NCI-H524 treated with DMSO at 0.1 percent for 48 hours (cell line): Measurements from ENCODE around the gene SEC23B.
"Not testable (repeated sequence)": the region's sequence is repeated elsewhere in the genome, so short reads cannot be mapped to it uniquely, and the experiment has no call there.

ENCODE experiments used
- DNase-seq: peaks from one replicate; lab custom pipeline; 2025; lab: John Stamatoyannopoulos, UW

The SEC23B gene

DNA sequence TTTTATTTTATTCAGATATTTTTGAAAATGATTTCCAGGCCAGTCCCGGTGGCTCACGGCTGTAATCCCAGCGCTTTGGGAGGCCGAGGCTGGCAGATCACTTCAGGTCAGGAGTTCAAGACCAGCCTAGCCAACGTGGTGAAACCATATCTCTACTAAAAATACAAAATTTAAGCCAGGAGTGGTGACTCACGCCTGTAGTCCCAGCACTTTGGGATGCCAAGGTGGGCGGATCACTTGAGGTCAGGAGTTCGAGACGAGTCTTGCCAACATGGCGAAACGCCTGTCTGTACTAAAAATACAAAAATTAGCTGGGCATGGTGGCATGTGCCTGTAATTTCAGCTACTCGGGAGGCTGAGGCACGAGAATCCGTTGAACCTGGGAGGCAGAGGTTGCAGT, 19.0 kb downstream of the SEC23B start:
- not testable (repeated sequence) for DNase-seq

GRCh38 chr20:18527339-18527738, 19.6 kb downstream of the SEC23B start:
- no peak for DNase-seq

- DNase-seq = no peak
These were observed 20.1 kb downstream of the SEC23B start for GRCh38 chr20:18527836-18528235.

GRCh38 chr20:18529041-18529440, 21.3 kb downstream of the SEC23B start:
- DNase-seq = no peak

DNA sequence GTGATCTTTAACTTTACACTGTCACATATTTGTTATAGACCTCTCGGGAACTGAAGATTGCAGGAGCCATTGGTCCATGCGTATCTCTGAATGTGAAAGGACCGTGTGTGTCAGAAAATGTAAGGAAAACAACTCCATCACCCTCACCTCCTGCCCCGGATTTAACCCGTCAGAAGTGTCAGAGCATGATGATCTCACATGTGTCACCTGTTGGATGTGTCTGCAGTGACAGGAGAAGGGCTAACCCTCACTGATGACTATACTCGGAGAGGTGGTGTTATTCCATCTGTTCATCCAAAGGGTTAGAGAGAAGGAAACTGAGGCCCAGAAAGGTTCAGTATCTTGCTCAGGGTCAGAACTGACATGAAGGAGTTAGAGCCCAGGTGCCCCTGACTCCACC, 24.9 kb downstream of the SEC23B start:
- no peak for DNase-seq

DNA sequence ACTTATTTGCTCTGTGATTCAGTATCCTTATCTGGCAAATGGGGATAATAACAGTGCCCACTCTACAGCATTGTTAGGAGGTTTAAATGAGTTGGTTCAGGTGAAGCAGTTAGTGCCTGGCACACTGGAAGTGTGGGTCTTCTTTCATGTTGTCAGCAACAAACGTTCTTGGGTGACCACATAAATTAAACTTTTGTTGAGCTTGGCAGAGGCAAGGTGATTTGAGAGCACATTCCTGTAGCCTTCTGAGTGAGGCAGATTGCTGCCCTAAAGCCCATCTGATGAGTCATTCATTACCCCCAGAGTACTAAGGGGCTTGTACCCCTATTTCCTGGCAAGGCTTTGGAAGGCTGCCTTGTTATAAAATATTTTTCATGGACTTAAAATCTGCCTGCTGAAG, 25.8 kb downstream of the SEC23B start:
- DNase-seq = no peak

- no peak for DNase-seq
These were observed 26.4 kb downstream of the SEC23B start for GRCh38 chr20:18533978-18534644.

GRCh38 chr20:18537651-18538050, 29.9 kb downstream of the SEC23B start:
- no peak for DNase-seq

DNA sequence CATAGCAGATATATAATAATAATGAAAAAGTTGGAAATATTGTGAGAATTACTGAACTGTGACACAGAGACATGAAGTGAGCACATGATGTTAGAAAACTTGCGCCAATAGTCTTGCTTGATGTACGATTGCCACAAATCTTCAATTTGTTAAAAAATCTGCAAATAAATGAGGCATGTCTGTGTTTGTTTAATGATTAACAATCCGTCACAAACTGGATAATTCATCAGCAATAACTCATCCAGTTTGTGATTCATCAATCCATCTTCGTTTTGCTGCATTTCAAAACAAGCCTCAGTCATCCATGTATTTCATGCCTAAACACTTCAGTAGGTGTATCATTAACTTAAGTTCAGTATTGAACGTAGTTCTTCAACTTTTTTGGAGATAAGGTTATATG, 34.0 kb downstream of the SEC23B start:
- DNase-seq = no peak

GRCh38 chr20:18543216-18543615, 35.5 kb downstream of the SEC23B start:
- no peak for DNase-seq

DNA sequence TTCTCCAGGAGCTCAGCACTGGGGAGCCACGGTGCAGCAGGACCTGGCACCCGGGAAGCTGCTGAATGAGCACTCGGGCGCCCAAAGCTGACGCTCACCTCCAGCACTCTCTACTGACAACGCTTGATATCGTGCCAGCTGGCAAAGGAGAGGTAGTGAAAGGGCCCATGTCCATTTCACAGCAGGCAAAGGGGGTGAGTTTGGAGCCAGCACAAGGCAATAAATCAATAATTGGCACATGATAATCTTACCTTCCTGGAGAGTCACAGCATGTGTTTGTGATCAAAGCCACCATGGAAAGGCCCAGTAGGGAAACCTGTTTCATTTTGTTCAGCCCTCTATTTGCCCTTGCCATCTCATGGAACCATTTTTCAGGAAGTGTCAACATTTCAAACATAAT, 36.2 kb downstream of the SEC23B start:
- DNase-seq = no peak

- DNase-seq = no peak
These were observed 37.8 kb downstream of the SEC23B start for GRCh38 chr20:18545566-18545965.

DNA sequence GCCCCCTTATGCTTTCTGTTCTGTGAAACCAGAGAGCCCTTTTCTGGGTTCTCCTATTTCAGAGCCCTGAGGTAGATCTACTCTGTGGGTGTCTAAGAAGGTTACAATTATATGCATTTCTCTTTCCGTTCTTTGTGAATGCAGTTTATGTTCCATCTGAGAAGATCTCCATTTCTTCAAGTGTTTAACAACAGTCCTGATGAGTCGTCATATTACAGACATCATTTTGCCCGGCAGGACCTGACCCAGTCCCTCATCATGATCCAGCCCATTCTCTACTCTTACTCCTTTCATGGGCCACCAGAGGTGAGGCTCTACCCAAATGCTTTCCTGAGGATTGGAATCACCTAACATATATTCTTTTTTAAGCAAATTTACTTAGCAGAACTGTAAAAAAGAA, 40.7 kb downstream of the SEC23B start:
- DNase-seq = no peak

GRCh38 chr20:18553746-18554145, 46.0 kb downstream of the SEC23B start:
- DNase-seq = no peak

DNA sequence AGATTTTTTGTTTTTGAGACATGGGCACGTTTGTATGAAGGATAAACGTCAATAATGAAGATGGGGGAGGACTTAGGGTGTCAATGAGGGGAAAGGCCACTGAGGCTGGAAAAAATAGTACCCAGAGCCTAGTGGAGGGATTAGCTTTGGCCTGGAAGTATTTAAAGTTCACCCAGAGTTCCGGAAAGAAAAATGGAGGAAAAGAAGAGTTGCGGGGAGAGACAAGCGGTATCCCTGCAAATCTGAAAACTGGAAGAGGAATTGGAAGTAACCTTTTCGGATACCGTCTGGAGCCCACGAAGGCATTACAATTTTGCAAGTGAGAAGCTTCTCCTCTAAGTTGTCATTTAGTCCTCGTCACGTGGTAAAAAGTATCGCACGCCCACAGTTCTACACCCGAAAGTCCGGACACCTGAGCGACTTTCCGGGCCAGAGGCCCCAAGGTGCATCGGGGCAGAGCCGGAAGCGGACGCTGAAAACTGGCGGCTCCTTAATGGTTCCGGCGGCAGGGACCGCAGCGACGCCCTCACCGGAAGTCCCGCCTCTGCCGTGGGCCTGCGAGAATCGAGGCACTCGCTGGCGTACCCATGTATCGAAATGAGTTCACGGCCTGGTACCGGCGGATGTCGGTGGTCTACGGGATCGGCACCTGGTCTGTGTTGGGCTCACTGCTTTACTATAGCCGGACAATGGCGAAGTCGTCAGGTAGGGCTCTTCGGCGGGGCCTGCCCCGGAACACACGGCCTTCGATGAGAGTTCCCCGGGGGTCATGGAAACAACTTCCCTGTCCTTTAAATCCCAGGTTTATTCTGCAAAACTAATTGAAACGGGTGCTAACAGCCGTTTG, 59.4 kb downstream of the SEC23B start, which contains the start of gene SMIM26:
SMIM26 (plus strand) TSS at position 541 of the 847 bp plus-strand sequence; CDS start at position 588, 47 bp downstream.
- peak; percentile 78 for DNase-seq

DNA sequence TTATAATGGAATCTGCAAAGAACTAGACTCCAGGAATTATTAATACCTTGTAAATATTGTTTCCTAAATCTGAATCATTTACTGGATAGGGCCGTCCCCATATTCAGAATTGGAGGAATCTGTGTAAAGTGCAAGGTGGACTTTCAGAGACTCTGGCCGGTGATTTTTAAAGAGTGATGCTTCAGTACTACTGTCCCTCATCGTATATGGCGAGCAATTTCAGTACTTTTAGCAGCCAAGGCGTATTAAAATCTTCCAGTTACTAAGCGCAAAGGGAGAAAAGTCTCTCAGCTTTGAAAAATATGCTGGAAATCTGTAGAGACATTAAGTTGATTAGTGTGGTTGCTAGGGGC, 60.0 kb downstream of the SEC23B start:
- no peak for DNase-seq

- no peak for DNase-seq
These were observed 63.3 kb downstream of the SEC23B start for GRCh38 chr20:18571009-18571408.

DNA sequence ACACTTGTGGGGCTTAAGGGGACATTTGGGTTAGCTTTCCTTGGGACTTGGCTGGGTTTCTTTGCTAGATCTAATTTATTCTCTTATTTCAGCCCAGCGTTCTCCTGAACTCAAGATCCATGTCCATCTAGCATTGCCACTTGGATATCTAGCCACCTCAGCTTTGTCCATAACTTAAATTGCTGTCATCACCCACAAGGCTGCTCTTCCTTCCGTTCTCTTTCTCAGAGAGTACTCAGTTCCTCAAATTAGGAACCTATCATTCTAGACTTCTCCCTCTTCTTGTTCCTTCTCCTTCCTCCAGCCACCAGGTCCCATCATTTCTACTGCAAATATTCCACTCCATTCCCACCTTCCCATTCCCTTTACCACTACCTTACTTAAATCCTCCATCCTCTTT, 63.8 kb downstream of the SEC23B start:
- DNase-seq = no peak

DNA sequence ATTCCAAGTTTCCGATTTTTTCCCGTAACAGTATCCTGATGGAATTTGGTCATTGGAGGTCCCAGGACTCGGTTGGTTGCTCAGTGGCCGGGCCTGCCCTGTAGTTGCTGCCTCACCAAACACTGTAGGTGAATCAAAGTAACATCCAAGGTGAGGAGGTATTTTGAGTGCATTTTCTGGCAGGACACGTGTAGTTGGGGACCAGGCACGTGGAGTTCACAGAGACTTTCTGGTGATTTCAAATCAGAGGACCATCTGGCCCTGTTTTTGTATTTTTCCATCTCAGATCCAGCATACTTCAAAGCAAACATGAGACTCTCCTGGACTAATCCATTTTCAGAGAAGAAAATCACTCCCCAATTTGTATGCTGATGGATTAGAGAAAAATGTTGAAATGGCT, 70.2 kb downstream of the SEC23B start:
- no peak for DNase-seq

GRCh38 chr20:18578581-18578980, 70.8 kb downstream of the SEC23B start:
- DNase-seq = no peak

DNA sequence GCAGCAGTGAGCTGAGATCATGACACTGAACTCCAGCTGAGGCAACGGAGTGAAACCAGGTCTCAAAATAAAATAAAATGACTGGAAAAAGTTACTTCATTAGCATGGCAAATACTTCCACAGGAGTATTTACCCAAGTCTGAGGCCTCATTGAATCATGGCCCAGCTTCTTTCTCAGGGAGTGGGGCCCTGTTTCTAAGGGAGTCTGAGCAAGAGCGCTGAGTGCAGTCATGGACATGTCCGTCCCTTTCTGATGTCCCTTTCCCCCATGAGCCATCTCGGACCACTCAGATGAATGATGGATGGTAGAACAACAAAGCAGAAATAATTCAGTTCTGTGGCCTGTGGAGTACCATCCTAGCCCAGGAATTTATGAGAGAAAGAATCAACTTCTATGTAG, 72.3 kb downstream of the SEC23B start:
- DNase-seq = no peak

DNA sequence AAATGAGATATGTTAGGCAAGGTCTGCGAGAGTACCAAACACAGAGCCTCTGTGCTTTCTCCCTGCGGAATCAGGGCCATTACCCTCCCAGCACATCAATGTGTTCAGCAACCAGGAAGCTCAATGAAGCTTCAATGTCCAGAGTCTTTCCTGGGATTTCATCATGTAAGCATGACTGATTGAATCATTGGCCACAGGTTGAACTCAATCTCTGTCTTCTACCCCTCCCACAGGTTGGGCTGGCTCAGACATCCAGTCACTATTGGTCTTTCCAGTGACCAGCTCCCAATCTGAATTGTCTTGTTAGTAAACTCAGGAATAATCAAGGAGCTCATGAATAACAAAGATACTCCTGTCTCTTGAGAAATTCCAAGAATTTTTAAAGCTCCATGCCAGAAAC, 77.4 kb downstream of the SEC23B start:
- no peak for DNase-seq
